Panc1 (cell line): ENCODE measurements around the gene ARHGAP33.

ENCODE experiments used
- POLR2AphosphoS5 ChIP-seq: IDR thresholded peaks from 2 replicates; pipeline ENCODE4 v1.6.1; 2012; ENCODE audit warnings: mild to moderate bottlenecking, low read depth, low read length, moderate library complexity
- TF ChIP-seq, protein P1 (sequence below): fragments of 450-650 bp; IDR thresholded peaks from 2 replicates; pipeline ENCODE4 v1.5.1; 2017; ENCODE audit warnings: mild to moderate bottlenecking

DNA sequence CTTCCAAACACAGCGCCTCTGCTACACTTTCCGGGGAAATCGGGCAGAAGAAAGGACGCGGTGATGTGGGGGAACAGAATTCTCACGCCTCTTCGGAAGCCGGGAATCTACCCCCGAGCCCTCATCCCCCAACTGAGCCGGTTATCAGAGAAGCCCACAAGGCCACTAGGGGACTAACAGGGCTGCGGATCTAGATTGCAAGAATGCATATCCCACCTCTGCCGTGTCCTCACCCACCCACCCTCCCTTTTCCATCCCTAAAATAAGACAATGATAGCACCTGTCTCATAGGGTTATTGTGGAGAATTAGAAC is 34.2 kb upstream of the ARHGAP33 start:
- TF ChIP-seq, protein P1, sequence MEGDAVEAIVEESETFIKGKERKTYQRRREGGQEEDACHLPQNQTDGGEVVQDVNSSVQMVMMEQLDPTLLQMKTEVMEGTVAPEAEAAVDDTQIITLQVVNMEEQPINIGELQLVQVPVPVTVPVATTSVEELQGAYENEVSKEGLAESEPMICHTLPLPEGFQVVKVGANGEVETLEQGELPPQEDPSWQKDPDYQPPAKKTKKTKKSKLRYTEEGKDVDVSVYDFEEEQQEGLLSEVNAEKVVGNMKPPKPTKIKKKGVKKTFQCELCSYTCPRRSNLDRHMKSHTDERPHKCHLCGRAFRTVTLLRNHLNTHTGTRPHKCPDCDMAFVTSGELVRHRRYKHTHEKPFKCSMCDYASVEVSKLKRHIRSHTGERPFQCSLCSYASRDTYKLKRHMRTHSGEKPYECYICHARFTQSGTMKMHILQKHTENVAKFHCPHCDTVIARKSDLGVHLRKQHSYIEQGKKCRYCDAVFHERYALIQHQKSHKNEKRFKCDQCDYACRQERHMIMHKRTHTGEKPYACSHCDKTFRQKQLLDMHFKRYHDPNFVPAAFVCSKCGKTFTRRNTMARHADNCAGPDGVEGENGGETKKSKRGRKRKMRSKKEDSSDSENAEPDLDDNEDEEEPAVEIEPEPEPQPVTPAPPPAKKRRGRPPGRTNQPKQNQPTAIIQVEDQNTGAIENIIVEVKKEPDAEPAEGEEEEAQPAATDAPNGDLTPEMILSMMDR = no peak; the same call in 1 of the 2 replicates
- no peak for TF ChIP-seq POLR2AphosphoS5
